Caco-2 (cell line): ENCODE data around the gene PRKCB. TPM values are rescaled to one million over a fixed set of nuclear protein-coding genes. Genes with fewer than 3 reads are reported as not detected.

ENCODE experiments used
- BruUV-seq: library from RNA; stranded (reverse); fragments of 400-500 nt; replicated peaks from 2 replicates; lab custom pipeline; 2021; lab: Mats Ljungman, UMichigan
- CTCF ChIA-PET: fragments of 300-600 bp; sonication (Branson Sonifier 250); formaldehyde crosslinking; loops from one replicate; lab custom pipeline; 2022; ENCODE audit warnings: antibody characterized with exemption; lab: Charles Lee
- POLR2A ChIA-PET: fragments of 300-600 bp; sonication (Branson Sonifier 250); formaldehyde crosslinking; loops from one replicate; lab custom pipeline; 2022; ENCODE audit warnings: antibody characterized with exemption; lab: Charles Lee
- DNase-seq, 2 experiments: peaks; one replicate each; pipeline versions ENCODE4 v3.0.0 to v3.0.0-alpha.2; 2020 to 2022
- H3K27me3 ChIP-seq: replicated peaks from 2 replicates; pipeline ENCODE4 v1.6.0; 2011; ENCODE audit warnings: low read length; ENCODE audit not compliant: control insufficient read depth, insufficient read depth
- H3K36me3 ChIP-seq: 2 replicates; pipeline ENCODE4 v1.5.1; 2011; ENCODE audit warnings: low read length; ENCODE audit not compliant: control insufficient read depth, insufficient read depth
- H3K4me1 ChIP-seq: fragments of 250-450 bp; sonication (Bioruptor Pico); 2 replicates; pipeline ENCODE4 v1.5.1; 2020; ENCODE audit warnings: mild to moderate bottlenecking
- H3K4me3 ChIP-seq: 2 replicates; pipeline ENCODE4 v1.5.1; 2011; ENCODE audit warnings: low read depth, mild to moderate bottlenecking, control low read depth, low read length
- H3K9me3 ChIP-seq: fragments of 250-450 bp; sonication (Bioruptor Pico); 2 replicates; pipeline ENCODE4 v1.5.1; 2020; ENCODE audit warnings: mild to moderate bottlenecking, moderate library complexity
- H3K27ac Mint-ChIP-seq: one replicate; pipeline ENCODE4 v1.8.0; 2022; ENCODE audit warnings: mixed read lengths; ENCODE audit not compliant: unreplicated experiment
- H3K27me3 Mint-ChIP-seq: one replicate; pipeline ENCODE4 v1.8.0; 2022; ENCODE audit warnings: mixed read lengths; ENCODE audit not compliant: insufficient read depth, unreplicated experiment
- H3K36me3 Mint-ChIP-seq: one replicate; pipeline ENCODE4 v1.8.0; 2022; ENCODE audit warnings: mild to moderate bottlenecking, mixed read lengths; ENCODE audit not compliant: insufficient read depth, unreplicated experiment
- H3K4me1 Mint-ChIP-seq: one replicate; pipeline ENCODE4 v1.8.0; 2022; ENCODE audit warnings: low read depth, mixed read lengths; ENCODE audit not compliant: unreplicated experiment
- H3K4me3 Mint-ChIP-seq: one replicate; pipeline ENCODE4 v1.8.0; 2022; ENCODE audit warnings: mild to moderate bottlenecking, moderate library complexity, mixed read lengths; ENCODE audit not compliant: unreplicated experiment
- H3K9me3 Mint-ChIP-seq: one replicate; pipeline ENCODE4 v1.8.0; 2022; ENCODE audit warnings: mixed read lengths; ENCODE audit not compliant: unreplicated experiment
- intact Hi-C: fragments of 100-400 bp; cut with micrococcal nuclease; formaldehyde crosslinking; loops from one replicate; pipeline ENCODE4 v1.10.0; 2022; ENCODE audit not compliant: unreplicated experiment
- total RNA-seq: library from RNA; stranded (reverse); gene quantifications from 2 replicates; pipeline ENCODE4 v1.2.3, GENCODE V29; 2022
- TF ChIP-seq, protein P1 (sequence below), 2 experiments: fragments of 200-600 bp in 1 of 2; IDR thresholded peaks; 1 replicate in 1 of 2; 2 replicates in 1 of 2; pipeline versions ENCODE4 v1.5.1 to v1.8.0; 2011 to 2022; ENCODE audit warnings: antibody characterized with exemption in 1 of 2, control low read depth in 1 of 2, inconsistent platforms in 1 of 2, low read depth in 1 of 2, low read length in 1 of 2, mild to moderate bottlenecking in 1 of 2, moderate library complexity in 1 of 2; ENCODE audit not compliant: insufficient read depth in 1 of 2, severe bottlenecking in 1 of 2, unreplicated experiment in 1 of 2

Gene PRKCB
- total RNA-seq, 1 experiment from 2014 or later, result not detected

- intact Hi-C loops, result no loop called here
- ChIA-PET POLR2A (no interaction called here), CTCF (no interaction called here)
- no peaks in the 10 kb centered on the region for H3K27me3 ChIP-seq
- Mint-ChIP-seq H3K9me3 (no peaks in the 10 kb centered on the region), H3K27ac (no peak overlapping the region), H3K27me3 (peaks cover 6% of the 10 kb centered on the region), H3K4me3 (no peak overlapping the region), H3K36me3 (no peaks in the 10 kb centered on the region), H3K4me1 (no peaks in the 10 kb centered on the region)
- H3K9me3 ChIP-seq, result no peaks in the 10 kb centered on the region
- BruUV-seq, result no TSS peak
- no peak overlapping the region for H3K4me3 ChIP-seq
- no peak for DNase-seq
- TF ChIP-seq, protein P1, sequence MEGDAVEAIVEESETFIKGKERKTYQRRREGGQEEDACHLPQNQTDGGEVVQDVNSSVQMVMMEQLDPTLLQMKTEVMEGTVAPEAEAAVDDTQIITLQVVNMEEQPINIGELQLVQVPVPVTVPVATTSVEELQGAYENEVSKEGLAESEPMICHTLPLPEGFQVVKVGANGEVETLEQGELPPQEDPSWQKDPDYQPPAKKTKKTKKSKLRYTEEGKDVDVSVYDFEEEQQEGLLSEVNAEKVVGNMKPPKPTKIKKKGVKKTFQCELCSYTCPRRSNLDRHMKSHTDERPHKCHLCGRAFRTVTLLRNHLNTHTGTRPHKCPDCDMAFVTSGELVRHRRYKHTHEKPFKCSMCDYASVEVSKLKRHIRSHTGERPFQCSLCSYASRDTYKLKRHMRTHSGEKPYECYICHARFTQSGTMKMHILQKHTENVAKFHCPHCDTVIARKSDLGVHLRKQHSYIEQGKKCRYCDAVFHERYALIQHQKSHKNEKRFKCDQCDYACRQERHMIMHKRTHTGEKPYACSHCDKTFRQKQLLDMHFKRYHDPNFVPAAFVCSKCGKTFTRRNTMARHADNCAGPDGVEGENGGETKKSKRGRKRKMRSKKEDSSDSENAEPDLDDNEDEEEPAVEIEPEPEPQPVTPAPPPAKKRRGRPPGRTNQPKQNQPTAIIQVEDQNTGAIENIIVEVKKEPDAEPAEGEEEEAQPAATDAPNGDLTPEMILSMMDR (IDR thresholded peaks at IDR 0.05; ENCODE audit: insufficient read depth in 1 of 2, low read depth in 1 of 2, low read length in 1 of 2, severe bottlenecking in 1 of 2, unreplicated experiment in 1 of 2), result no peak
- H3K4me1 ChIP-seq, result no peaks in the 10 kb centered on the region
- no peaks in the 10 kb centered on the region for H3K36me3 ChIP-seq
These were observed 40.4 kb upstream of the PRKCB start for GRCh38 chr16:23795378-23795777.

GRCh38 chr16:23796941-23797340 lies 38.8 kb upstream of the PRKCB start:
- Histone ChIP-seq H3K9me3 (no peaks in the 10 kb centered on the region), H3K36me3 (no peaks in the 10 kb centered on the region), H3K27me3 (no peaks in the 10 kb centered on the region), H3K4me3 (no peak overlapping the region), H3K4me1 (no peaks in the 10 kb centered on the region)
- DNase-seq, result no peak
- ChIA-PET POLR2A (no interaction called here), CTCF (no interaction called here)
- intact Hi-C loops, result no loop called here
- Mint-ChIP-seq H3K9me3 (no peaks in the 10 kb centered on the region), H3K27ac (no peak overlapping the region), H3K4me1 (no peaks in the 10 kb centered on the region), H3K36me3 (no peaks in the 10 kb centered on the region), H3K4me3 (no peak overlapping the region), H3K27me3 (peaks cover 12% of the 10 kb centered on the region)
- BruUV-seq, result no TSS peak
- TF ChIP-seq, protein P1 (IDR thresholded peaks at IDR 0.05; ENCODE audit: insufficient read depth in 1 of 2, low read depth in 1 of 2, low read length in 1 of 2, severe bottlenecking in 1 of 2, unreplicated experiment in 1 of 2), result no peak

DNA sequence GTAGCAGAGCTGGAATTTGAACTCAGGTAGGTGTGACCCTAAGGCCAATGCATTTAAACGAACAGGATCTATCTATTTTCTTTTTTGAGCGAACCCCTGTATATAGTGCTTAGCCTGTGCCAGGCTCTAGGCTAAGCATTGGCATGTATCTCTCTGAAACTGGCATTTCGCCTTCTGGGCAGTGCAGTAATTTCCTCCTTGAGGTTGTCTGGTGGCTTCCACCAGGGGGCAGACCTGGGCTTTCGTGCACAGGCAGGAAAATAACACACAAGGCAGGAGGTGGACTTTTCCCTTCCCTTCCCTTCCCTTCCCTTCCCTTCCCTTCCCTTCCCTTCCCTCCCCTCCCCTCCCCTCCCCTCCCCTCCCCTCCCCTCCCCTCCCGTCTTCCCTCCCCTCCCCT lies 34.4 kb upstream of the PRKCB start:
- H3K4me1 Mint-ChIP-seq, result no peaks in the 10 kb centered on the region
- POLR2A ChIA-PET, result no interaction called here

More for the DNA sequence above, 34.4 kb upstream of the PRKCB start:
- H3K9me3 Mint-ChIP-seq, result no peaks in the 10 kb centered on the region
- Histone ChIP-seq H3K4me3 (no peak overlapping the region), H3K36me3 (no peaks in the 10 kb centered on the region), H3K9me3 (no peaks in the 10 kb centered on the region), H3K4me1 (no peaks in the 10 kb centered on the region), H3K27me3 (no peaks in the 10 kb centered on the region)
- DNase-seq, result peak; percentile 55 to 59
- H3K27me3 Mint-ChIP-seq, result peaks cover 15% of the 10 kb centered on the region
- intact Hi-C loops, result loop anchor here (2.0 kb wide), 1 partner anchor 209 kb away; no protein-coding TSS in a partner anchor
- no TSS peak for BruUV-seq
- CTCF ChIA-PET, result no interaction called here
- H3K4me3 Mint-ChIP-seq, result no peak overlapping the region
- H3K36me3 Mint-ChIP-seq, result no peaks in the 10 kb centered on the region
- TF ChIP-seq, protein P1 (IDR thresholded peaks at IDR 0.05; ENCODE audit: insufficient read depth in 1 of 2, low read depth in 1 of 2, low read length in 1 of 2, severe bottlenecking in 1 of 2, unreplicated experiment in 1 of 2), result peak; percentile 36 to 65
- no peak overlapping the region for H3K27ac Mint-ChIP-seq
